KBM-7 (cell line): ENCODE data around the gene NHSL1.

Experiments
- DNase-seq: peaks from one replicate; pipeline ENCODE4 v3.0.0-alpha.2; 2015
- in situ Hi-C: fragments of 300-500 bp; cut with MboI; formaldehyde crosslinking; loops from 2 replicates; pipeline ENCODE4 v1.14.3; 2020; ENCODE audit warnings: low sequenced_read_pairs, low pct_unique_long_range_greater_than_20kb, mixed read lengths

NHSL1 gene

GRCh38 chr6:138477913-138478539, 21.3 kb downstream of the NHSL1 start:
- in situ Hi-C loops: no loop called here
- no peak for DNase-seq

- in situ Hi-C loops: no loop called here
These were observed 23.2 kb downstream of the NHSL1 start for GRCh38 chr6:138476116-138476515.

GRCh38 chr6:138473144-138473543, 26.1 kb downstream of the NHSL1 start:
- in situ Hi-C loops: no loop called here
- DNase-seq: no peak

More at GRCh38 chr6:138476116-138476515, 23.2 kb downstream of the NHSL1 start:
- DNase-seq: no peak

GRCh38 chr6:138468320-138469015, 30.8 kb downstream of the NHSL1 start:
- in situ Hi-C loops: no loop called here

GRCh38 chr6:138467901-138468300, 31.4 kb downstream of the NHSL1 start:
- in situ Hi-C loops: no loop called here
- no peak for DNase-seq

More at GRCh38 chr6:138468320-138469015, 30.8 kb downstream of the NHSL1 start:
- DNase-seq: no peak

- no peak for DNase-seq
- in situ Hi-C loops: no loop called here
These were observed 34.2 kb downstream of the NHSL1 start for GRCh38 chr6:138465007-138465645.

- in situ Hi-C loops: no loop called here
- DNase-seq: no peak
These were observed 35.2 kb downstream of the NHSL1 start for GRCh38 chr6:138464085-138464484.

- no peak for DNase-seq
- in situ Hi-C loops: no loop called here
These were observed 37.6 kb downstream of the NHSL1 start for GRCh38 chr6:138461647-138462046.

GRCh38 chr6:138456401-138456790, 42.9 kb downstream of the NHSL1 start:
- no peak for DNase-seq
- in situ Hi-C loops: no loop called here

GRCh38 chr6:138455746-138456400, 43.4 kb downstream of the NHSL1 start:
- in situ Hi-C loops: no loop called here
- DNase-seq: peak; percentile 25

GRCh38 chr6:138454981-138455706, 44.1 kb downstream of the NHSL1 start:
- no peak for DNase-seq

GRCh38 chr6:138451043-138451442, 48.3 kb downstream of the NHSL1 start:
- no peak for DNase-seq
- in situ Hi-C loops: no loop called here

More at GRCh38 chr6:138454981-138455706, 44.1 kb downstream of the NHSL1 start:
- in situ Hi-C loops: no loop called here

- DNase-seq: no peak
- in situ Hi-C loops: no loop called here
These were observed 48.8 kb downstream of the NHSL1 start for GRCh38 chr6:138450445-138450844.

GRCh38 chr6:138446821-138447220, 52.5 kb downstream of the NHSL1 start:
- no peak for DNase-seq
- in situ Hi-C loops: no loop called here

GRCh38 chr6:138443979-138444378, 55.3 kb downstream of the NHSL1 start:
- in situ Hi-C loops: no loop called here
- no peak for DNase-seq

GRCh38 chr6:138442663-138443062, 56.6 kb downstream of the NHSL1 start:
- no peak for DNase-seq
- in situ Hi-C loops: no loop called here

- in situ Hi-C loops: no loop called here
- no peak for DNase-seq
These were observed 57.3 kb downstream of the NHSL1 start for GRCh38 chr6:138441965-138442364.

GRCh38 chr6:138440758-138441357, 58.4 kb downstream of the NHSL1 start:
- in situ Hi-C loops: no loop called here
- peak; percentile 59 for DNase-seq

GRCh38 chr6:138440296-138440695, 59.0 kb downstream of the NHSL1 start:
- no peak for DNase-seq
- in situ Hi-C loops: no loop called here
